ENCODE measurements around the gene FRZB.

DNA sequence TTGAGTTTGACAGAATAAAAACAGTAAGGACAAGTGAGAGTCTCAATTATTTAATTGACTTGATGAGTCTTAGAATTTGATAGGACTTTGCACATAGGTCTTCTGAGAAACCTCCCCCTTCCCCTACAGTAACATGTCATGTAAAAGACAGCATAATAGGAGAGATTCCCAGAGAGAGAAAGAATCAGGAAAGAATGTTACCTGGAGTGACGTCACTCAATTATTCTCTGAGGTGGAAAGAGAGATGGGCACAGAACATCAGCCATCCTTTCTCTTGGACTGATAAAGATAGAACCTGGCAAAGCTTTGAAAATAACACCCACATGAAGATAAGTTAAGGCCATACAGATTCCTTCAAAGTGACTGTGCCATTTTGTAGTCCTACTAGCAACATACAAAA, 19.3 kb upstream of the FRZB start:
- TF ChIP-seq, protein P1, sequence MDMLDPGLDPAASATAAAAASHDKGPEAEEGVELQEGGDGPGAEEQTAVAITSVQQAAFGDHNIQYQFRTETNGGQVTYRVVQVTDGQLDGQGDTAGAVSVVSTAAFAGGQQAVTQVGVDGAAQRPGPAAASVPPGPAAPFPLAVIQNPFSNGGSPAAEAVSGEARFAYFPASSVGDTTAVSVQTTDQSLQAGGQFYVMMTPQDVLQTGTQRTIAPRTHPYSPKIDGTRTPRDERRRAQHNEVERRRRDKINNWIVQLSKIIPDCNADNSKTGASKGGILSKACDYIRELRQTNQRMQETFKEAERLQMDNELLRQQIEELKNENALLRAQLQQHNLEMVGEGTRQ (CRISPR knock-in tag; IDR thresholded peaks at IDR 0.05), result no peak
- TF ChIP-seq, protein P2, sequence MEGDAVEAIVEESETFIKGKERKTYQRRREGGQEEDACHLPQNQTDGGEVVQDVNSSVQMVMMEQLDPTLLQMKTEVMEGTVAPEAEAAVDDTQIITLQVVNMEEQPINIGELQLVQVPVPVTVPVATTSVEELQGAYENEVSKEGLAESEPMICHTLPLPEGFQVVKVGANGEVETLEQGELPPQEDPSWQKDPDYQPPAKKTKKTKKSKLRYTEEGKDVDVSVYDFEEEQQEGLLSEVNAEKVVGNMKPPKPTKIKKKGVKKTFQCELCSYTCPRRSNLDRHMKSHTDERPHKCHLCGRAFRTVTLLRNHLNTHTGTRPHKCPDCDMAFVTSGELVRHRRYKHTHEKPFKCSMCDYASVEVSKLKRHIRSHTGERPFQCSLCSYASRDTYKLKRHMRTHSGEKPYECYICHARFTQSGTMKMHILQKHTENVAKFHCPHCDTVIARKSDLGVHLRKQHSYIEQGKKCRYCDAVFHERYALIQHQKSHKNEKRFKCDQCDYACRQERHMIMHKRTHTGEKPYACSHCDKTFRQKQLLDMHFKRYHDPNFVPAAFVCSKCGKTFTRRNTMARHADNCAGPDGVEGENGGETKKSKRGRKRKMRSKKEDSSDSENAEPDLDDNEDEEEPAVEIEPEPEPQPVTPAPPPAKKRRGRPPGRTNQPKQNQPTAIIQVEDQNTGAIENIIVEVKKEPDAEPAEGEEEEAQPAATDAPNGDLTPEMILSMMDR (IDR thresholded peaks at IDR 0.05), result no peak
- TF ChIP-seq CREB1 (CRISPR knock-in tag; IDR thresholded peaks at IDR 0.05), result no peak
- no peak for TF ChIP-seq SMAD3 (CRISPR knock-in tag; IDR thresholded peaks at IDR 0.05; ENCODE audit: borderline replicate concordance)
- TF ChIP-seq, protein P3, sequence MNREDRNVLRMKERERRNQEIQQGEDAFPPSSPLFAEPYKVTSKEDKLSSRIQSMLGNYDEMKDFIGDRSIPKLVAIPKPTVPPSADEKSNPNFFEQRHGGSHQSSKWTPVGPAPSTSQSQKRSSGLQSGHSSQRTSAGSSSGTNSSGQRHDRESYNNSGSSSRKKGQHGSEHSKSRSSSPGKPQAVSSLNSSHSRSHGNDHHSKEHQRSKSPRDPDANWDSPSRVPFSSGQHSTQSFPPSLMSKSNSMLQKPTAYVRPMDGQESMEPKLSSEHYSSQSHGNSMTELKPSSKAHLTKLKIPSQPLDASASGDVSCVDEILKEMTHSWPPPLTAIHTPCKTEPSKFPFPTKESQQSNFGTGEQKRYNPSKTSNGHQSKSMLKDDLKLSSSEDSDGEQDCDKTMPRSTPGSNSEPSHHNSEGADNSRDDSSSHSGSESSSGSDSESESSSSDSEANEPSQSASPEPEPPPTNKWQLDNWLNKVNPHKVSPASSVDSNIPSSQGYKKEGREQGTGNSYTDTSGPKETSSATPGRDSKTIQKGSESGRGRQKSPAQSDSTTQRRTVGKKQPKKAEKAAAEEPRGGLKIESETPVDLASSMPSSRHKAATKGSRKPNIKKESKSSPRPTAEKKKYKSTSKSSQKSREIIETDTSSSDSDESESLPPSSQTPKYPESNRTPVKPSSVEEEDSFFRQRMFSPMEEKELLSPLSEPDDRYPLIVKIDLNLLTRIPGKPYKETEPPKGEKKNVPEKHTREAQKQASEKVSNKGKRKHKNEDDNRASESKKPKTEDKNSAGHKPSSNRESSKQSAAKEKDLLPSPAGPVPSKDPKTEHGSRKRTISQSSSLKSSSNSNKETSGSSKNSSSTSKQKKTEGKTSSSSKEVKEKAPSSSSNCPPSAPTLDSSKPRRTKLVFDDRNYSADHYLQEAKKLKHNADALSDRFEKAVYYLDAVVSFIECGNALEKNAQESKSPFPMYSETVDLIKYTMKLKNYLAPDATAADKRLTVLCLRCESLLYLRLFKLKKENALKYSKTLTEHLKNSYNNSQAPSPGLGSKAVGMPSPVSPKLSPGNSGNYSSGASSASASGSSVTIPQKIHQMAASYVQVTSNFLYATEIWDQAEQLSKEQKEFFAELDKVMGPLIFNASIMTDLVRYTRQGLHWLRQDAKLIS (CRISPR knock-in tag; IDR thresholded peaks at IDR 0.05; ENCODE audit: borderline replicate concordance), result no peak
- TF ChIP-seq TCF7 (CRISPR knock-in tag; IDR thresholded peaks at IDR 0.05; ENCODE audit: low read depth), result no peak
- TF ChIP-seq NR2C2 (CRISPR knock-in tag; IDR thresholded peaks at IDR 0.05), result no peak
